MM.1S (cell line): ENCODE measurements around the gene STAG3.
A peak's percentile ranks its signal among the peaks of the same experiment; 100 is the strongest.

Experiments used
- EZH2 ChIP-seq: fragments of 300-600 bp; sonication (generic); optimal IDR thresholded peaks from 2 replicates; pipeline ENCODE3; 2017; ENCODE audit warnings: low read depth, mild to moderate bottlenecking, antibody characterized with exemption, low read length, mixed read lengths
- TF ChIP-seq, protein P1 (sequence below): fragments of 300-600 bp; sonication (generic); IDR thresholded peaks from 2 replicates; pipeline ENCODE4 v1.5.1; 2016; ENCODE audit warnings: antibody characterized with exemption, low read length, mixed read lengths

DNA sequence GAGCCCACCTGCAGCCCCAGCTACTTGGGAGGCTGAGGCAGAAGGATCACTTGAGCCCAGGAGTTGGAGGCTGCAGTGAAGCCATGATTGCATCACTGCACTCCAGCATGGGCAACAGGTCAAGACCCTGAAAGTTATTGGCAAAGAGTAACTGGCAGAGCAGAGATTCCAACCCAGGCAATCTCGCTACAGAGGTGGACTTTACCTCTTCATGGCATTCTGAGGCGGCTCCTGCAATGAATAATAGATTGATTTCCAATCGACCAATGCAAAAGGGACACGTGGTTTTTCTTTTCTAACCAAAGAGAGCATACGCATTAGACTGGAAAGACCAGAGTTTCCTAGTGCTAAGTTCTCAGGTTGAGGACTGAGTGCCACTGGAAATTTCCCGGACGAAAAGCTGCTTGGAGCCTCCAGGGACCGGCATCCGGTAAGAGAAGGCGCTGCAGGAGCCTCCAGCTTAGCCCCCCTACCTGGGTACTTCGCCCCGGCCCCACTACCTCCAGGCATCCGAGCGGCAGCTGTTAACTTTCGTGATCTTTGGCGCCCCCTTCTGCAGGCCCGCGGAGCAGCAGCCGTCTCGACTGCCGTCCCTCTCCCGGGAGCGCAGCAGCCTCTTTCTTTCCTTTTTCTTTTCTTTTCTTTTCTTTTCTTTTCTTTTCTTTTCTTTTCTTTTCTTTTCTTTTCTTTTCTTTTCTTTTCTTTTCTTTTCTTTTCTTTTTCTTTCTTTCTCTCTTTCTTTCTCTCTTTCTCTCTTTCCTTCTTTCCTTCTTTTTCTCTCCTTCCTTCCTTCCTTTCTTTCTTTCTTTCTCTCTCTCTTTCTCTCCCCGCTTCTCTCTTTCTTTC is 46.9 kb upstream of the STAG3 start:
- no peak for TF ChIP-seq EZH2
- TF ChIP-seq, protein P1, sequence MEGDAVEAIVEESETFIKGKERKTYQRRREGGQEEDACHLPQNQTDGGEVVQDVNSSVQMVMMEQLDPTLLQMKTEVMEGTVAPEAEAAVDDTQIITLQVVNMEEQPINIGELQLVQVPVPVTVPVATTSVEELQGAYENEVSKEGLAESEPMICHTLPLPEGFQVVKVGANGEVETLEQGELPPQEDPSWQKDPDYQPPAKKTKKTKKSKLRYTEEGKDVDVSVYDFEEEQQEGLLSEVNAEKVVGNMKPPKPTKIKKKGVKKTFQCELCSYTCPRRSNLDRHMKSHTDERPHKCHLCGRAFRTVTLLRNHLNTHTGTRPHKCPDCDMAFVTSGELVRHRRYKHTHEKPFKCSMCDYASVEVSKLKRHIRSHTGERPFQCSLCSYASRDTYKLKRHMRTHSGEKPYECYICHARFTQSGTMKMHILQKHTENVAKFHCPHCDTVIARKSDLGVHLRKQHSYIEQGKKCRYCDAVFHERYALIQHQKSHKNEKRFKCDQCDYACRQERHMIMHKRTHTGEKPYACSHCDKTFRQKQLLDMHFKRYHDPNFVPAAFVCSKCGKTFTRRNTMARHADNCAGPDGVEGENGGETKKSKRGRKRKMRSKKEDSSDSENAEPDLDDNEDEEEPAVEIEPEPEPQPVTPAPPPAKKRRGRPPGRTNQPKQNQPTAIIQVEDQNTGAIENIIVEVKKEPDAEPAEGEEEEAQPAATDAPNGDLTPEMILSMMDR = peak; percentile 73
